Suppressor macrophage (primary cell): ENCODE measurements around the gene PEX14.
"Not testable (repeated sequence)": the region's sequence is repeated elsewhere in the genome, so short reads cannot be mapped to it uniquely, and the experiment has no call there.

ENCODE experiments used
- DNase-seq, 4 experiments: peaks; one replicate each; pipeline ENCODE4 v3.0.0-alpha.2; 2020 to 2022

Gene PEX14

DNA sequence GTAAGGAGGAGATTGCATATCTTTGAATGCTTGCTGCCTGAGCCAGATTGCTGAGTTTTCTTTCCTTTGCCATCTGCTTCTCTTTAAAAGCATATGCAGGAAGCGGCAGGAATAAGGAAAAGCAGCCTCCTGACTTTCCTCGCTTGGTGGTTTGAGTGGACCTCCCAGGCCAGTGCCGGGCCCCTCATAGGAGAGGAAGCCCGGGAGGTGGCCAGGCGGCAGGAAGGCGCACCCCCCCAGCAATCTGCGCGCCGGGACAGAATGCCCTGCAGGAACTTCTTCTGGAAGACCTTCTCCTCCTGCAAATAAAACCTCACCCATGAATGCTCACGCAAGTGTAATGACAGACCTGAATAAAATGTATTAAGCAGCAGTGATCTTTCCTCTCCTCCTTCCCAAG, 23.5 kb upstream of the PEX14 start:
- no peak for DNase-seq

DNA sequence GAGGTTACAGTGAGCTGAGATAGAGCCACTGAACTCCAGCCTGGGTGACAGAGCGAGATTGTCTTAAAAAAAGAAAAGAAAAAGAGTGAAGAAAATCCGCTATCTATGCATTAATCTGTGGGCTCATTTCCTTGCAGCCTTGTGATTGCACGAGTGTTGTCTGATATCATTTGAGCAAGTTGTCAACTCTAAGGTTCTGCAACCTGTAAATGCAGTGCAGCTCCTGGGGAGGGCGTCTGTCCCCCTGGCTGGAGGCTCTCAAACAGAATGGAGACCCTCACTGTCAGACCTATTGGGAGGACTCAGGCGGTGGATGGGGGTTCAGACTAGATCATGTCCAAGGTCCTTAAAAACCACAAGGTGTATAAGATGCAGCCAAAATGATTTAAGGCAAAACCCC, 18.7 kb upstream of the PEX14 start:
- DNase-seq: no peak

DNA sequence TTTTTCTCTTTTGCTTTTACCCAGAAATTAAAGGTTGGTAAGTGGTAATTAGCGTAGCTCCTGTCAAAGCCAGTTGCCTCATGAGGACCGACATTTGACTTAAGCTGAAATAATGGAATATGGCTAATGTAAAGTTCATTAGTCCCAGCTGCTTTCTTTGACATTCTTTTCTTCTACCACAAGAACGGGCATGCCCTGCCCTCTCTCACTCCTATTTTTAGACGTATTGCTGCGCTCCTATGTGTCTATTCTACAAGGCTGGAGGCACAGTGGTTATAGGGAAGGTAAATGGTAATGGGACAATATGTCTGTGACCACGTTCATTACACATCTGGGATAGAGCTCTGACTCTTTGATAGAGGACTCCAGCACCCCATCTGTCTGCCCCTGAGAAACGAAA, 18.1 kb upstream of the PEX14 start:
- DNase-seq: no peak

DNA sequence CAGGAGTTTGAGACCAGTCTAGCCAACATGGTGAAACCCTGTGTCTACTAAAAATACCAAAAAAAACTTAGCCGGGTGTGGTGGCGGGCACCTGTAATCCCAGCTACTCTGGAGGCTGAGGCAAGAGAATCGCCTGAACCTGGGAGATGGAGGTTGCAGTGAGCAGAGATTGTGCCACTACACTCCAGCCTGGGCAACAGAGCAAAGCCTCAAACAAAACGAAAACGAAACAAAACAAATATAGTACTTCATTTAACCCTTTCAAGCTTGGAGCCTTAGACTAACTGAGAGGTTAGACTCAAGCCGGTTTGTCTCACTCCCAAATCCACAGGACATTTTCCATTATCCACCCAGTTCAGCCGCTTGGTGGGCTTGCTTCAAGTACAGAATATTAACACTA, 17.3 kb upstream of the PEX14 start:
- not testable (repeated sequence) for DNase-seq

DNA sequence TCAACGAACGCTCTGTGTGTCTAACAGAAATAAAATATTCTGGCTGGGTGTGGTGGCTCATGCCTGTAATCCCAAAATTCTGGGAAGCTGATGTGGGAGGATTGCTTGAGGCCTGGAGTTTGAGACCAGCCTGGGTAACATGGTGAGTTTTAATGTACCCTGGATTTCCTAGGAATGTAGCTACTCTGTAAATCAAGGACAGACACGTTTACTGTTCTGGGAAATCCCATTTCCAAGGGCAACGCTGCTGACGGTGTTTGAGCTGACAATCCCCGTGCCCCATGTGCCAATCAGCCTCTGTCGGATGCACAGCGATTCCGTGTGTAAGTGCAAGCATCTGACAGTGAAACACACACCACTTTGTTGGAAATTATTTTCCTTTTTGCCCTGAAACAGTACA, 16.9 kb upstream of the PEX14 start:
- no peak for DNase-seq

DNA sequence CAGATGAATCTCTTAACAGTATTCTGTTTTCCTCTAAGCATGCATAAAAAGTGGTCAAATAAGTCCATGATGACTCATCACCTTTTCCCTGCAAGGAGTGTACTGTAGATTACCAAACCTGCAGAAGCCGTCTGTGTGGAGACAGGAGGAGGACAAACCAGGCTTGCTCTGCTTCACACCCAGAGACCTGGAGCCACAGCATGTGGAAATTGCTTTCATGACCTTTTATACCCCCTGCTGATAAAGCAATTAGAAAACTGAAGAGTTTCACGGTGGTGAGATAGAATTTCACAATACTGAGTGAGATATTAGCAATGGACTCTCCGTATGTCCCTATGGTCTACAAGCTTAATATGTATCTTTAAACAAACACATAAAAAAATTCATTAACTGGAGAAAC, 15.6 kb upstream of the PEX14 start:
- DNase-seq: no peak

DNA sequence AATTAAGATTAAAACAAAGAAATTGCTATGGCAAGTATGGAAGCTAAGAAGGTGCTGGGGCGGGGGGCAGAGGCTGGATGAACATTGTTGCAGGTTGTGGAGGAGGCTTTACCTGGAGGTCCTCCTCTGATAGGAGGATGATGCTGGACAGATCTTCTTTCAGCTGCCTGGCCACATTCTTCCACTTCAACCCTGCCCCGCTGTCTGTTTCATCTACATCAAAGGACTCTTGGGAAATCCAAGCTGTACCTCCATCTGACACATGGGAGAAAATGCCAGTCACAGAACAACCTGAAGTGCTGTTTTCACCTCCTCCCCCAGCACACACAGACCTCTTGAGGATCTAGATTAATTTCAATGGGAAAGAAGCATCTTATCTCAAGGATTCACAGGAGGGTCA, 7.7 kb upstream of the PEX14 start:
- no peak for DNase-seq

DNA sequence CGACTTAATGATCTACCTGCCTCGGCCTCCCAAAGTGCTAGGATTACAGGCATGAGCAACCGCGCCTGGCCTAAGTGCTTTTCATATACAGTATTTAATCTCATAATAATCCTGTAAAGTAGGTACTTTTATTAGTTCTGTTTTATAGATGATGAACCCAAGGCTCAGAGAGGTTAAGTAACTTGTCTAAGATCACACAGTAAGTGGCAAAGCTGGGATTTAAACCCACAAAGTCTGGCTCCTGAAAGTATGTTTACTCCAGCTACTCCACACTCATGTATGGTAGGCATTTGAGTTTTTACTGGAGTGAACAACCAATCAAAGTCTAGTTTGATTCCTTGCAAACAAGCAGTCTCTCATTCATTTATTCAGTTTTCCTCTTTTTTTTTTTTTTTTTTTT, 4.7 kb upstream of the PEX14 start:
- DNase-seq: no peak

DNA sequence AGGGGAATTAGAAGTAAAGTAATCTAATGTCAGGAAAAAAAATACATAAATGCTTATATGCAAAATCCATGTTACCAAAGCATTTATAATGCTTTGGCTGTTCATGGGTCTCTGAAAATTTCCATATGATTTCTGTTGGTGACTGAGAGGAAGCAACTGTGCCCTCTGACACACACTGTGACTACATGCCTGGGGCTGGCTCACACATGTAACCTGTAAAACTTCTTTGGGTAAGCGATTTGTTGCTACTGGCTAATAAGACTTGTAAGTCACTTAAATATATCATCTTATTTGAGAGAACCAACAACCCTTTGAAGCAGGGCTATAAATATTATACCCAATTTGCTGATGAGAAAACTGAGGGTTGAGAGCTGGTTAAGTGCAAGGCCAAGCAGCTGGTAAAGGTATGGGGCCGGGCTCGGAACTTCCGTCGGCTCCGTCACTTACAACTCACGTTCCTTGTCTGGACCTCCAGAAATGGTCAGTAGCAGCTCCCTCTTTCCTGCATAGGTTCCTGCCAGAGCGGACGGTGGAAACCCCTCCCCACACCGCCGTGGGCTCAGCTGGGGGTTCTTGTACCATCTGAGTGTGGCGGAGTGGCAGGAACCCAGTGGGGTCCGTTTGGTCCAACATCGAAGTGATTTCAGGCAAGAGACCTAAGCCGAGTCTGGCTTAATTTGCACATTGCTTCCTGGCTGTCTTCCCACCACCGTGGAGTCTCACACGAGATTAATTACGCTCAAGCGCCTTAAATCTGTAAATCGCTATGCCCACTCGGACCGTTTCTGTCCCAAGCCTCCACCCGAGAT, 3.1 kb upstream of the PEX14 start:
- DNase-seq: peak in 1 of 4 experiments; percentile 12

DNA sequence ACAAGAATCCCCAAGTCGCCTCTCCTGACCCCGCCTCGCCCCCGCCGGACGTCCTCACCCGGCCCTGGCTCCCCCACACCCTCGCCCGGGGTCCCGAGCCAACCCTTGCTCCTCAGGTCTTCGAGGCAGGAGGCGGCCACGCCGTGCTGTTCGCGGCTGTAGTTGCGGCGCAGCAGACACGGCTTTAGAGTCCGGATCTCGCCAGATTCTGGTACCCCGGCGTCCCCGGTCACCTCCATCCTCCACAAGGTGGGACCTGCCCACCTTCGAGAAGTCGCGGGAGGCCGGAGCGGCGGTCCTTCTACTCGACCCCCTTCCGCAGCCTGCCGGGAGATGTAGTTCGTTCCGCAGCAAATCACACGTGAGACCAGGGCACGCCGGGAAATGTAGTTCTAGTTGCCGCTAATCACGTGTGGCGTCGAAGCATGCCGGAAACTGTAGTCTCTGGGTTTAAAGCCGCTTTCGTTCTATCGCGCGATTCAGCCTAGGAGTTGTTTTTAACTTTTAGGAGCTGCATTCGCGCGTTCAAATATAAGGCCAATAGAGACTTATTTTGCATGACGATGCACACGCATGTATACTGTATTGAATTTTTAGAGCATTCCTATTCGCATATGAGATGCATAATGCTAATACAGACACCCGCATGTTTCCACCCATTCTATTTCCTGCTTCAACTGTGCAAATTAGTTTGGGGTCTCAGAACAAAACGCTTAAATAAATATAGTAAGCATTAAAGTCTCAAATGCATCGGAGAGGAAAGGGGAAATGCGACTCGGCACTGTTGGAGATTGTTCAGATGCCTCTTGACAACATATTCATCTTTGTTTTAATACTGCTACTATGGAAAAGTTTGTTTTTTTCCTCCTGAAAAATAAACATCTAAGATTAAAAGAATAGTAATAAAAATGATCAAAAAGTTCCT, 2.3 kb upstream of the PEX14 start, which contains the start of gene DFFA:
DFFA (minus strand) TSS at position 310 of the 925 bp plus-strand sequence; CDS start at position 239, 71 bp downstream.
- peak; percentile 95 to 97 (median 96) for DNase-seq

DNA sequence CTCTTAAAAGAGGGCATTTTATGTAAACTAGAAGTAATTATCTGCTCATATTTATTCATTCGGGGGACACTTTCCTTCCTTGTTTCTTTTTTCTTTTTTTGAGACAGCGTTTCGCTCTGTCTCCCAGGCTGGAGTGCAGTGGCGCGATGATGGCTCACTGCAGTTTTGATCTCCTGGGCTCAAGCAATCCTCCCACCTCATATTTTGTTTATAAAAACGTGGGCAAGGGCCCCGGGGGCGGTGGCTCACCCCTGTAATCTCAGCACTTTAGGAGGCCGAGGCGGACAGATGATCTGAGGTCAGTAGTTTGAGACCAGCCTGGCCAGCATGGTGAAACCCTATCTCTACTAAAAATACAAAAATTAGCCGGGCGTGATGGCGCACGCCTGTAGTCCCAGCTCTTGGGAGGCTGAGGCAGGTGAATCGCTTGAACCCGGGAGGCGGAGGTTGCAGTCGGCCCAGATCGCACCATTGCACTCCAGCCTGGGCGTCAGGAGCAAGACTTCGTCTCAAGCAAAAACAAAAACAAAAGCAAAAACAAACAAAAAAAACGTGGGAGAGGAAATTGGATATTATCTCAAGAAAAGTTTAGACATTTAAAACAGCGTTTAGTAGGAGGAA, 1.5 kb upstream of the PEX14 start:
- DNase-seq: peak in 1 of 4 experiments; percentile 22

DNA sequence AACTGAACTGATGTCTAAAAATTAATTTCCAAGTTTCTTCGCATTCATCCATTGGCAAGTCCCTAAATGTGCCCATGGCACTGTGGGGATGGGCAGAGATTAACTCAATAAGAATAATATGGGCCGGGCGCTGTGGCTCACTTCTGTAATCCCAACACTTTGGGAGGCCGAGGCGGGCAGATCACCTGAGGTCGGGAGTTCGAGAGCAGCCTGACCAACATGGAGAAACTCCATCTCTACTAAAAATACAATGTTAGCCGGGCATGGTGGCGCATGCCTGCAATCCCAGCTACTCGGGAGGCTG, 489 bp upstream of the PEX14 start:
- not testable (repeated sequence) for DNase-seq

DNA sequence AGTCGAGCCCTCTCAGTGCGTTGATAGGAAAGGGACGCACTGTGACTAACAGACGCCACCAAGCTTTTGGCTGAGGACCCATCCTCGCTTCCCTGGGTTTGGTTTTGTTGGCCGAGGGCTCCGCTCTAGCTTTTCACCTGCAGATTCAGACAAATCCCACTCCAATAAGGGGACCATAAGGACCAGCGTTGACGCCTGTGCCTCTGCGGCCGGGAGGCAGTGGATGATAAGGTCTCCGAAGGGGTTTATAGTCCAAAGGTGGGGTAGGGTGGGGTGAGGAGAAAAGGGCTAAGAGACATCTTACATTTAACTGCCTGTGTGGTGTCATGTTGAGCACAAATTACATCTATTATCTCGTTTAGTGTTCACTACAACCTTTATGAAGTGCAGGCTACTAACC, 760 bp downstream of the PEX14 start:
- DNase-seq: no peak

DNA sequence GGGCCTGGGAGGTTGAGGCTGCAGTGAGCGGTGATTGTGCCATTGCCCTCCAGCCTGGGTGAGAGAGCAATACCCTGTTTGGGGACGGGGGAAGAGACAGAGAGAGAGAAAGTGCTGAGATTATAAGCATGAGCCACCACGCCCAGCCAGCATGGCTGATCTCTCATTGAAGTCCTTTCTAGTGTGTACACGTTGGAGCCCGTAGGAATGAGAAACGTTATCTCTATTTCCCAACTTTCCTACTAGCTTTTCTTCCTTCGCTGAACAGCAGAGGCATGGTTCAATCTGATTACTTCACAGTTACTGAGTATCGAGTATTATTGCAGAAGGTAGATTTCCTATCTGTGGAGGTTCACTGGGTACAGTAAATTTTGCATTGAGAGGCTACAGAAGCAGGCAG, 4.5 kb downstream of the PEX14 start:
- no peak for DNase-seq

DNA sequence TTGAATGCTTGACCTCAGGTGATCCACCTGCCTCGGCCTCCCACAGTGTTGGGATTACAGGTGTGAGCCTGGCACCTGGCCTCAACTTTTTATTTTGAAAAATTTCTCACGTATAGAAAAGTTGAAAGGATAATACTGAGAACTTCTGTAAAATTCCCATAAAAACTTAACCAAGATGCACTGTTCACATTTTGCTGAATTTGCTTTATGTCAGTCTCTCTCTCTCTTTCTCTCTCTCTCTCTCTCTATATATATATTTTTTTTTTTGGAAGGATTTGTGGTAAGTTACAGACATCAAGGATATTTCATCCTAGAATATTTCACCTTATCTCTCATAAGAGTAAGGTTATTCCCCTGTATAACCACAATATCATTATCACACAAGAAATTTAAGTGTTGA, 5.9 kb downstream of the PEX14 start:
- DNase-seq: no peak

DNA sequence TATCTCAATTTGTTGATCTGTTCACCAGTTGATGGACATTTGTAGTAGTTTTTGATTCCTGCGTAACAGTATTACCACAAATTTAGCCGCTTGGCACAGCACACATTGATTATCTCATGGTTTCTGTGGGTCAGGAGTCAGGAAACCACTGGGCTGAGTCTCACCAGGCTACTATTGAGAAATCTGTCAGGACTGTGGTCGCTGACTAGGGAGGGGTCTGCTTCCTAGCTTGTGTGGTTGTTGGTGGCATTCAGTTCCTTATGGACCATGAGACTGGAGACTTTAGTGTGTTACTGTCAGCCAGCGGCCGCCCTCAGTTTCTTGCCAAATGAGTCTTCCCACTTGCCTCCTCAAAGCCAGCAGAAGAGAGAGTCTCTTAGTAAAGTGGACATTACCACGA, 9.8 kb downstream of the PEX14 start:
- DNase-seq: peak; percentile 89 to 97 (median 92)

DNA sequence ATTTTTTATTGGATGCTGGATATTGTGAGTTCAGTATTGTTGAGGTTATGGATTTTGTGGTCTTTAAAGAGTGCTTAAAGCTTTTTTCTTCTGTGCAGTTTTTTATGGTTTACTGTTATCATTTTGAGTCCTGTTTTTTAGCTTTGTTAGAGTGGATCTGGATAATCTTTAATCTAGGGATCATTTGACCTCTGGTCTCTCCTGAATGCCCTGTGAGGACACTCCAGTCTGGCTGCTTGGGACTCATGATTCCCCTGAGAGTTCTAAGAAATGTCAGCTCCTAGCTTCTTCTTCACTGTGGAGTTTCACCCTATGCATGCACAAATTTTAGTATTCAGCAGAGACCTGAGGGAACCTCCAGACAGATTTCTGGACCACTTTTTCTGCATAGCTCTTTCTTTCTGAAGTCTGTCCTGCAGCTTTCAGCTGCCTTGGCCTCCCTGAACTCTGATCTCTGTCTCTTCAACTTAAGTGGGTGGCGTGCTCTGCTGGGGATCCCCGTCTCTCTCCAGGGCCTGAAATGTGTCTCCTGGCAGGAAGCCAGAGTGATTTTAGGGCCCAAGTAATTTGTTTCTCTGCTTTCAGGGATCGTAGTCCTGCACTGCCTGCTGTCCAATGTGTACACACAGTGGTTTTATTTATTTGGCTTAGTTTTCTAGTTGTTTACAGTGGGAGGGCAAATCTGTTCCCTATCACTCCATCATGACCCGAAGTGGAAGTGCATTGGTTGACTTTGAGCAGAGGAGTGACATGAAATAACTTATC, 14.7 kb downstream of the PEX14 start:
- DNase-seq: no peak

DNA sequence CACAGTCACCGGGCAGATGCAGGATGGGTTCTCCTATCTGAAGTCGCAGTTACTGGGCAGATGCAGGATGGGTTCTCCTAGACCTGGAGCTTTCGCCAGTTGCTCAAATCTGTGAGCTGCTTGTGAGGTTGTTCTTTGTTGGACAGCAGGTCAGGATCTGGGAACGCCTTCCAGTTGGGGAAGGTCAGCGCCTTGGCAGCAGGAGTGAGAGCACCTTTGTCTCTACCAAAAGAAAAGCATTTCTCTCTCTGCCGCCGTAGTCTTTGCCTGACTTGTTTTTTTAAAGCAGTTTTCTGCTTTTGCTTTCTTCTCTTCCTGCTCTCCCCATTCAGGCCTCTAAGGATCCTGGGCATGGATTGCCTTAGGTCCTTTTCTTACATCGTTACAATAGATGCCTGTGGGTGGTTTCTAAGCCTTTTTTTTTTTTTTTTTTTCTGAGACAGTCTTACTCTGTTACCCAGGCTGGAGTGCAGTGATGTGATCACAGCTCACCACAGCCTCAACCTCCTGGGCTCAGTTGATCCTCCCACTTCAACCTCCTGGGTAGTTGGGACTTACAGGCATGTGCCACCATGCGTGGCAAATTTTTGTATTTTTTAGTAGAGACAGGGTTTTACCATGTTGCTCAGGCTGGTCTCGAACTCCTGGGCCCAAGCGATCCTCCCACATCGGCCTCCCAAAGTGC, 15.7 kb downstream of the PEX14 start:
- DNase-seq: no peak

DNA sequence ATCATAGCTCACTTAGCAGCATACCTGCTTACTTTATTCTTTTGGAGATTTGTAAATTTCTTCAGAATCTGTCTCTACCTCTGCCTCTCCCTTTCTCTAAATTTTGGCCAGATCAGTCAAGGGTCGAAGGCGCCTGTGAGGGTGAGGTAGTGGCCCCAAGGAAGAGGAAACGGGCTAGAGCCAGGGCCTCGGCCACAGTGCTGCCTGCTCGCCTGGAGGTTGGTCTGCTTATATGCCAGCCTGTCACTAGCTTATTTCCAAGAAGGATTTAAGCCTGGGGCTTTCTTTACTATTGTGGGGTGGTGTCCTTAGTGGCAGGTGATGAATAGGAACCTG, 19.6 kb downstream of the PEX14 start:
- no peak for DNase-seq

DNA sequence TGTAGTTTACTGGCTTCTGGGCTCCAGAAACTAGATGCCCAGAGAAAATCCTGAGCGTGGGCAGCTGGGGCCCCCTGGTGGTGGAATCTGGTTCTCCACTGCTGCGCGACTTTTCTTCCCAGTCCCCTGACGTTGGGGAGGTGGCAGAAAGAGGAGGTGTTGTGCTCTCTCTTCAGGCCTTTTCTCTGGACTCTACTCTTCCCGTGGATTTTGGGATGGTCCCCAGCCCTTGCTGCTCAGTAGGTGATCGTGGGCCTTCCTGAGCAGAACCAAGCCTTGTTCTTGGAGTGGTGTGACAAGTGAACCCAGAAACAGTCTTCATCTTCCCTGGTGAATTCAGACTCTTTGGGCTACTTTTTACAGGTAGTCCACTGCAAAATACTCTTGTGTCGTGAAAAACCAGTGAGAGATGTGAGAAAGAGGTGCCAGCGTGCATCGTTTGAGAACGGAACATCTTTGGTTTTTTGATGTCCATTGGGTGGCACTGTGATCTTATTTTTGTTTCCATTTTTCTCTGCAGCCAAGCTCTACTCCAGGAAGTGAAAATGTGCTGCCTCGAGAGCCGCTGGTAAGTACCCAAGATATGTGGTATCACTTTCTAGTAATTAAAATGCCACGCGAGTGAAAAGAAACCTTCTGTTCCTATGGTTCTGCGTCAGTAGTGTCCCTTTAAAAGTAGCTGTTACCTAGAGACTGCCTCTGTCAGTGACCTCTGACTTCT, 20.2 kb downstream of the PEX14 start:
- peak; percentile 75 to 91 (median 86) for DNase-seq

DNA sequence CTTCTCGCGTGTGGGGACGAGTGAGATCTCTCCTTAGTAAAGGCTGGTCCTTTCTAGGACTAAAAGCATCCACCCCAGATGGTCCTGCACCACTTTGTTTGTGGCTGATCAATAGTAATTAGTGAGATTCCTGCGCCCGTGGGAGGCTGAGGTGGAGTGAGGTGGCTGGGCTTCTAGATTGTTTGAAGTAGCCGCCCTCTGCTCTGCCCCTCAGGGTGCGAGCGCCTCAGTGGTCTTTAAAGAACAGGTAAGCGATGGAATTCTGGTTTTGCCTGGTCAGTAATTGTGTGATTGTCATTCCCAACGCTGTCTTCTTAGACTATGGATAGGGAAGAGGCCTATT, 20.7 kb downstream of the PEX14 start:
- no peak for DNase-seq

DNA sequence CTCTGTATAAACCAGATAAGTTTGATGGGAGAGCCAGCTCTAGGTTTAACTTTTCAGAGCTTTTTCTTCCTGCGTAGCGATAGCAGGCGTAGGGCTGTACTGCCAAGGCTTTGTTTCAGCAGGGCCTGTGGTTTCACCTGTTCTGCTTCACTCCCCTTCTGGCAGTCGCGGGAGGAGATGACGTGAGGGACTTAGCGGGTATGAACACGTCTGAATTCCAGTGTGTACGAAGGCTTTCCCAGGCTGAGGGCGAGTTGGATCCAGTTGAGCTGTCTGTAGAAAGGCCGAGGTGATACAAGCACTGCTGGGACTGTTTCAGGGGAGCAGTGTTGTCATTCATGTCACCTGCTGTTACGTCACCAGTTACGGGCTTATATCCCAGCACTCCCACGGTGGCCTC, 21.2 kb downstream of the PEX14 start:
- DNase-seq: peak in 2 of 4 experiments; percentile 22 to 34
